GM19238 (cell line): ENCODE results near the gene DDX53.

ENCODE experiments used
- DNase-seq: peaks from one replicate; pipeline ENCODE4 v3.0.0; 2011; ENCODE audit warnings: low spot score; ENCODE audit not compliant: insufficient read length

The DDX53 gene

GRCh38 chrX:23048806-23049573 is 49.2 kb downstream of the DDX53 start:
- no peak for DNase-seq

- no peak for DNase-seq
These were observed 52.6 kb downstream of the DDX53 start for GRCh38 chrX:23052324-23052723.
